HepG2 (cell line): ENCODE data around the gene LSM14B. TPM values are rescaled to one million over a fixed set of nuclear protein-coding genes. Genes with fewer than 3 reads are reported as not detected.

Source experiments
- ATAC-seq: fragments of 200-7000 bp; cut with Tn5 transposase; 3 replicates; pipeline ENCODE4 v1.9.1; 2020; ENCODE audit warnings: mild to moderate bottlenecking, moderate library complexity
- BruUV-seq: library from RNA; stranded (reverse); fragments of 400-500 nt; replicated peaks from 2 replicates; lab custom pipeline; 2021; lab: Mats Ljungman, UMichigan
- CTCF ChIA-PET: fragments of 300-600 bp; formaldehyde crosslinking; extraction: SDS; loops from one replicate; lab custom pipeline; 2021; ENCODE audit warnings: low total read pairs, inconsistent platforms, low intra/inter-chr PET ratio; lab: Yijun Ruan, JAX
- POLR2A ChIA-PET: fragments of 350-600 bp; sonication (Branson Sonifier 250); formaldehyde crosslinking; loops from one replicate; lab custom pipeline; 2020; ENCODE audit warnings: antibody characterized with exemption, inconsistent platforms; lab: Yijun Ruan, JAX
- DNase-seq: peaks from one replicate; pipeline ENCODE4 v3.0.0-alpha.2; 2015; ENCODE audit warnings: low spot score
- FAIRE-seq: peaks from 3 replicates; lab custom pipeline; 2011; peaks lifted over from hg19 to GRCh38; lab: Jason Lieb, UNC
- H2AFZ ChIP-seq: one replicate; pipeline ENCODE4 v1.6.1; 2011; ENCODE audit warnings: low read length, inconsistent platforms
- H3K27ac ChIP-seq: fragments of 300-600 bp; 3 replicates; pipeline ENCODE4 v1.8.0; 2011; ENCODE audit warnings: mixed run types, mild to moderate bottlenecking, mixed read lengths, low read length, inconsistent platforms; ENCODE audit not compliant: insufficient read depth; ENCODE audit errors: extremely low read length
- H3K27me3 ChIP-seq, 2 experiments: fragments of 200-600 bp in 1 of 2; 2 replicates in 1 of 2; 3 replicates in 1 of 2; pipeline versions ENCODE4 v1.6.0 to v1.8.0; 2011; ENCODE audit warnings: low read length in 2 of 2, mild to moderate bottlenecking in 2 of 2, moderate library complexity in 2 of 2, inconsistent platforms in 1 of 2; ENCODE audit not compliant: insufficient read depth in 2 of 2, control insufficient read depth in 1 of 2
- H3K36me3 ChIP-seq, 2 experiments: fragments of 200-600 bp in 1 of 2; replicated peaks in 1 of 2; 2 replicates in 1 of 2; 3 replicates in 1 of 2; pipeline versions ENCODE4 v1.5.1 to v1.8.0; 2011; ENCODE audit warnings: low read length in 2 of 2, inconsistent platforms in 1 of 2; ENCODE audit not compliant: insufficient read depth in 2 of 2, control insufficient read depth in 1 of 2
- H3K4me1 ChIP-seq: 2 replicates; pipeline ENCODE4 v1.5.1; 2012; ENCODE audit warnings: low read length, inconsistent platforms; ENCODE audit not compliant: insufficient read depth
- H3K4me2 ChIP-seq: 2 replicates; pipeline ENCODE4 v1.6.0; 2011; ENCODE audit warnings: low read depth, low read length, inconsistent platforms
- H3K4me3 ChIP-seq, 3 experiments: fragments of 200-600 bp in 1 of 3; sonication (generic), shearing (Covaris generic) in 1 of 3; replicated peaks in 1 of 3; 2 replicates each; pipeline ENCODE4 v1.5.1; 2011 to 2016; ENCODE audit warnings: low read length in 3 of 3, inconsistent platforms in 2 of 3, low read depth in 2 of 3, mild to moderate bottlenecking in 2 of 3, control low read depth in 1 of 3, mixed read lengths in 1 of 3; ENCODE audit not compliant: insufficient read depth in 1 of 3
- H3K79me2 ChIP-seq: one replicate; pipeline ENCODE4 v1.6.1; 2011; ENCODE audit warnings: low read length, inconsistent platforms; ENCODE audit not compliant: insufficient read depth
- H3K9ac ChIP-seq: 2 replicates; pipeline ENCODE4 v1.6.0; 2011; ENCODE audit warnings: mild to moderate bottlenecking, low read depth, low read length, inconsistent platforms; ENCODE audit not compliant: insufficient read depth
- H3K9me3 ChIP-seq: 2 replicates; pipeline ENCODE4 v1.5.1; 2012; ENCODE audit warnings: mild to moderate bottlenecking, low read length
- H4K20me1 ChIP-seq: 2 replicates; pipeline ENCODE4 v1.6.0; 2011; ENCODE audit warnings: inconsistent platforms, mild to moderate bottlenecking, low read length, moderate library complexity; ENCODE audit not compliant: insufficient read depth
- CENPBD1 ChIP-seq: sonication (generic); formaldehyde crosslinking; IDR thresholded peaks from 2 replicates; pipeline ENCODE4 v1.8.0; 2022; ENCODE audit warnings: missing genetic modification reagents, low read depth, mild to moderate bottlenecking, borderline replicate concordance
- DMTF1 ChIP-seq: sonication (generic); formaldehyde crosslinking; IDR thresholded peaks from 2 replicates; pipeline ENCODE4 v1.4.0; 2020; ENCODE audit warnings: mild to moderate bottlenecking, missing genetic modification reagents
- FOXO4 ChIP-seq: sonication (generic); formaldehyde crosslinking; conservative IDR thresholded peaks from 2 replicates; pipeline ENCODE4 v1.8.1; 2023; ENCODE audit warnings: missing genetic modification reagents
- GLI4 ChIP-seq: sonication (generic); formaldehyde crosslinking; IDR thresholded peaks from 2 replicates; pipeline ENCODE4 v1.5.1; 2020; ENCODE audit warnings: missing genetic modification reagents, mild to moderate bottlenecking, moderate library complexity, borderline replicate concordance
- KLF6 ChIP-seq: IDR thresholded peaks from 2 replicates; pipeline ENCODE4 v1.8.0; 2016; ENCODE audit warnings: missing biosample characterization, missing genetic modification reagents
- MAFK ChIP-seq, 2 experiments: IDR thresholded peaks in 1 of 2; conservative IDR thresholded peaks in 1 of 2; 2 replicates each; pipeline ENCODE4 v1.6.1; 2011; ENCODE audit warnings: improper control_type of control experiment in 2 of 2, low read length in 2 of 2
- NFE2 ChIP-seq: sonication (generic); formaldehyde crosslinking; IDR thresholded peaks from 2 replicates; pipeline ENCODE4 v1.4.0; 2020; ENCODE audit warnings: missing genetic modification reagents
- NFIB ChIP-seq: sonication (generic); formaldehyde crosslinking; IDR thresholded peaks from 2 replicates; pipeline ENCODE4 v1.9.0; 2021; ENCODE audit warnings: missing genetic modification reagents, mild to moderate bottlenecking, borderline replicate concordance
- STAT6 ChIP-seq: sonication (generic); formaldehyde crosslinking; IDR thresholded peaks from 2 replicates; pipeline ENCODE4 v1.4.0; 2020; ENCODE audit warnings: missing genetic modification reagents, mild to moderate bottlenecking, borderline replicate concordance
- TAF1 ChIP-seq: sonication (generic); formaldehyde crosslinking; IDR thresholded peaks from 2 replicates; pipeline ENCODE4 v1.4.0; 2020; ENCODE audit warnings: missing genetic modification reagents
- TRIM24 ChIP-seq: sonication (generic); formaldehyde crosslinking; IDR thresholded peaks from 2 replicates; pipeline ENCODE4 v1.8.0; 2022; ENCODE audit warnings: mild to moderate bottlenecking, missing genetic modification reagents
- WIZ ChIP-seq: sonication (generic); formaldehyde crosslinking; IDR thresholded peaks from 2 replicates; pipeline ENCODE4 v1.5.1; 2020; ENCODE audit warnings: mild to moderate bottlenecking, missing genetic modification reagents
- ZFP37 ChIP-seq: sonication (generic); formaldehyde crosslinking; IDR thresholded peaks from 2 replicates; pipeline ENCODE4 v1.4.0; 2020; ENCODE audit warnings: missing genetic modification reagents, borderline replicate concordance
- ZNF501 ChIP-seq: sonication (generic); formaldehyde crosslinking; IDR thresholded peaks from 2 replicates; pipeline ENCODE4 v1.5.1; 2020; ENCODE audit warnings: mild to moderate bottlenecking, moderate library complexity, missing genetic modification reagents
- ZNF616 ChIP-seq: sonication (generic); formaldehyde crosslinking; IDR thresholded peaks from 2 replicates; pipeline ENCODE4 v1.5.0; 2020; ENCODE audit warnings: low read depth, mild to moderate bottlenecking, missing genetic modification reagents
- ZNF761 ChIP-seq: sonication (generic); formaldehyde crosslinking; conservative IDR thresholded peaks from 2 replicates; pipeline ENCODE4 v1.4.0; 2020; ENCODE audit warnings: mild to moderate bottlenecking, missing genetic modification reagents
- ZZZ3 ChIP-seq: sonication (generic); formaldehyde crosslinking; IDR thresholded peaks from 2 replicates; pipeline ENCODE4 v1.4.0; 2020; ENCODE audit warnings: missing genetic modification reagents, mild to moderate bottlenecking, borderline replicate concordance
- WGBS: methylation state at CpG from one replicate; pipeline ENCODE4 v1.1.6; 2017; ENCODE audit warnings: low lambda C conversion rate; 5-methylcytosine and 5-hydroxymethylcytosine counted together
- in situ Hi-C: cut with HindIII; loops from 2 replicates; pipeline ENCODE4 v1.10.0; 2017; ENCODE audit warnings: low pct_unique_long_range_greater_than_20kb; ENCODE audit not compliant: extremely low pct_ligation_motif_present
- intact Hi-C: fragments of 100-400 bp; cut with micrococcal nuclease; formaldehyde crosslinking; loops from one replicate; pipeline ENCODE4 v1.10.0; 2022; ENCODE audit not compliant: unreplicated experiment
- polyA plus RNA-seq, 8 experiments: library from polyadenylated mRNA; depleted of rRNA in 3 of 8; stranded (reverse) in 7 of 8; unstranded in 1 of 8; fragments of >200 nt; fragmentation: Illumina TruSeq in 4 of 8; extraction: Trizol in 4 of 8; gene quantifications; 2 replicates each; pipeline versions ENCODE4 v1.2.1 to v1.2.3, GENCODE V29; 2011 to 2016; ENCODE audit warnings: low read depth in 4 of 8, missing spikeins in 1 of 8, mixed read lengths in 1 of 8; ENCODE audit not compliant: insufficient read depth in 1 of 8
- total RNA-seq, 5 experiments: library from RNA; depleted of rRNA; stranded (reverse); fragments of >200 nt; fragmentation: Illumina TruSeq; extraction: Trizol; gene quantifications; 2 replicates each; pipeline ENCODE4 v1.2.3, GENCODE V29; 2016; ENCODE audit warnings: low read depth in 1 of 5

Gene LSM14B
- total and polyA plus RNA-seq, 2 of the 13 experiments (the other 11 are each of a cell fraction or from before 2014, with no cell fraction given): 43.3 to 79.2 TPM

- H4K20me1 ChIP-seq: peaks cover 63% of the 10 kb centered on the region
- intact Hi-C loops (no loop called here), in situ Hi-C loops (no loop called here)
- peak overlapping the region in 2 of 3 experiments; percentile 68 to 87; a peak in 3 of 6 replicates for H3K4me3 ChIP-seq
- no peak overlapping the region for H2AFZ ChIP-seq
- ChIA-PET POLR2A (interaction anchor here (1.3 to 2.5 kb wide), 6 partner anchors 10 to 125 kb away, joined by 3 to 13 read pairs (median 4); partner anchors contain the start of genes LSM14B and MTG2), CTCF (interaction anchor here (1.4 kb wide), 1 partner anchor 12 kb away, joined by 3 read pairs; no protein-coding TSS in a partner anchor)
- H3K9ac ChIP-seq: peak overlapping the region; percentile 76
- no peaks in the 10 kb centered on the region for H3K9me3 ChIP-seq
- no TSS peak for BruUV-seq
- H3K4me1 ChIP-seq: peaks cover 74% of the 10 kb centered on the region
- WGBS: 67% methylated on average over 7 of the region's 7 CpGs
- H3K79me2 ChIP-seq: peaks cover 90% of the 10 kb centered on the region
- no peak for FAIRE-seq
- H3K36me3 ChIP-seq: peaks cover 3% of the 10 kb centered on the region in 2 experiments; a peak in 3 of 5 replicates
- ATAC-seq: no peak
- peak overlapping the region; percentile 96 for H3K4me2 ChIP-seq
- H3K27ac ChIP-seq: peak overlapping the region; percentile 70
- no peak for DNase-seq
- H3K27me3 ChIP-seq: no peaks in the 10 kb centered on the region; a peak in 1 of 5 replicates
- TF ChIP-seq FOXO4 (CRISPR knock-in tag) (0 out of 2 replicates have a peak, but pooled peaks have one; percentile 6), NFIB (CRISPR knock-in tag) (no peak), TAF1 (CRISPR knock-in tag) (peak; percentile 0; the same call in 1 of the 2 replicates), NFE2 (CRISPR knock-in tag) (no peak), DMTF1 (0 out of 2 replicates have a peak, but pooled peaks have one; percentile 73), ZFP37 (CRISPR knock-in tag) (no peak), GLI4 (CRISPR knock-in tag) (0 out of 2 replicates have a peak, but pooled peaks have one; percentile 2), MAFK (conservative IDR thresholded peaks at IDR 0.05 in 1 of 2, IDR thresholded peaks at IDR 0.05 in 1 of 2; ENCODE audit: low read length in 2 of 2) (0 out of 4 replicates have a peak, but pooled peaks of 1 of the 2 experiments have one; percentile 5), ZNF501 (CRISPR knock-in tag) (peak; percentile 75), CENPBD1 (no peak), ZZZ3 (CRISPR knock-in tag) (no peak), STAT6 (no peak; the same call in 1 of the 2 replicates), WIZ (CRISPR knock-in tag) (no peak), TRIM24 (CRISPR knock-in tag) (no peak), KLF6 (CRISPR knock-in tag) (no peak), ZNF761 (CRISPR knock-in tag) (0 out of 2 replicates have a peak, but pooled peaks have one; percentile 16), ZNF616 (CRISPR knock-in tag) (0 out of 2 replicates have a peak, but pooled peaks have one; percentile 14)
Measured at GRCh38 chr20:62145688-62146018, 23.4 kb downstream of the LSM14B start.
